NB4 (cell line): ENCODE data around the gene EDA2R.

Source experiments
- DNase-seq: peaks from one replicate; pipeline ENCODE4 v3.0.0; 2010; ENCODE audit warnings: low read depth
- H3K4me3 ChIP-seq: one replicate; pipeline ENCODE4 v1.5.1; 2011; ENCODE audit warnings: mild to moderate bottlenecking, low read depth, low read length, moderate library complexity
- CTCF ChIP-seq: IDR thresholded peaks from one replicate; pipeline ENCODE4 v1.5.1; 2012; ENCODE audit warnings: low read depth, low read length
- MAX ChIP-seq: IDR thresholded peaks from 2 replicates; pipeline ENCODE4 v1.6.1; 2011; ENCODE audit warnings: low read depth, low read length
- MYC ChIP-seq: IDR thresholded peaks from 2 replicates; pipeline ENCODE4 v1.6.1; 2011; ENCODE audit warnings: low read depth, low read length
- POLR2A ChIP-seq: IDR thresholded peaks from 2 replicates; pipeline ENCODE4 v1.6.1; 2011; ENCODE audit warnings: mild to moderate bottlenecking; ENCODE audit not compliant: insufficient read length; ENCODE audit errors: extremely low read depth

Gene EDA2R

GRCh38 chrX:66602381-66602938 lies 36.4 kb downstream of the EDA2R start:
- peak; percentile 1 for DNase-seq
- no peak for TF ChIP-seq MAX
- TF ChIP-seq MYC = no peak
- no peak for TF ChIP-seq CTCF
- TF ChIP-seq POLR2A = no peak
- H3K4me3 ChIP-seq = no peak overlapping the region

- TF ChIP-seq MYC (no peak), CTCF (no peak)
- no peak overlapping the region for H3K4me3 ChIP-seq
- DNase-seq = no peak
These were observed 37.4 kb downstream of the EDA2R start for GRCh38 chrX:66601522-66601921.

GRCh38 chrX:66579219-66579618 lies 59.7 kb downstream of the EDA2R start:
- TF ChIP-seq MYC (no peak), MAX (no peak), CTCF (no peak), POLR2A (no peak)
- DNase-seq = no peak
- H3K4me3 ChIP-seq = no peak overlapping the region

GRCh38 chrX:66553973-66554372 lies 84.9 kb downstream of the EDA2R start:
- DNase-seq = no peak
- TF ChIP-seq POLR2A (no peak), CTCF (no peak), MAX (no peak), MYC (no peak)
- no peak overlapping the region for H3K4me3 ChIP-seq

- no peak overlapping the region for H3K4me3 ChIP-seq
- no peak for DNase-seq
- TF ChIP-seq CTCF = no peak
These were observed 91.0 kb downstream of the EDA2R start for GRCh38 chrX:66547847-66548369.
